ENCODE results near the gene WDR18. TPM values are rescaled to one million over a fixed set of nuclear protein-coding genes. Genes with fewer than 3 reads are reported as not detected.
A peak's percentile ranks its signal among the peaks of the same experiment; 100 is the strongest.

Gene WDR18
- total RNA-seq, 6 experiments from 2014 or later: 47.5 to 55.8 (median 51.3) TPM

DNA sequence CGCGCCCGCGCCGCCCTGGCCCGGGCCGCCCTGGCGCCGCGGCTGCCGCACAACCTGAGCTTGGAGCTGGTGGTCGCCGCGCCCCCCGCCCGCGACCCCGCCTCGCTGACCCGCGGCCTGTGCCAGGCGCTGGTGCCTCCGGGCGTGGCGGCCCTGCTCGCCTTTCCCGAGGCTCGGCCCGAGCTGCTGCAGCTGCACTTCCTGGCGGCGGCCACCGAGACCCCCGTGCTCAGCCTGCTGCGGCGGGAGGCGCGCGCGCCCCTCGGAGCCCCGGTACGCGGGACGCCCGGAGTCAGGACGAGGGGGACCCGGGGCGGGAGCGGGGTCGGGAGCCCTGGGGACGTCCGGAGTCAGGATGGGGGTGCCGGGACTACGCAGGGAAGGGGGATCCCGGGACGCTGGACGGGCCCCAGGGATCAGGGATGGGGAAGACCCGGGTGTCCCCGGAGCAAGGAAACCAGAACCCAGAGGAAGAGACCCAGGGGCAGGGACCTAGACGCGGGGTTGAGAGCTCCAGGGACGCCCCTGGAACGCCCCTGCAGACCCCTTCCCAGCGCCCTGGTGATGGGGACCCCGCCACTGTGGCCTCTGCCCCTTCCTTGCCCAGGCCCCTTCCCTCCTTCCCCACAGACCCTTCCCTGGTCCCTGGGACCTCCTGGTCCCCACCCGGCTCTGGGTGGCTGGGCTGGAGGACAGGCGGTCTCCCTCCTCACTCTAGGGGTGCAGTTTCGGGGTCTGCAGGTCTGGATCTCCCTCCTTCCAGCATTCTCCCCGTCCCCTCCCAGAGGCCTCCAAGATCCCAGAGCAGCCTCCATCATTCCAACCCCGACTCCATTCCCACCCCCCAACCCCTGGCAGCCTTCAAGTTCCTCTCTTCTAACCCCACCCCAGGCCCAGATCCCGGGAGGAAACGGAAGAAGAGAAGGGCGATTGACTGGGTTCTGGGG, 16.7 kb downstream of the WDR18 start:
- DNase-seq: no peak
- H3K36me3 Mint-ChIP-seq (ENCODE audit: low read depth): no peaks in the 10 kb centered on the region
- TF ChIP-seq CTCF (IDR thresholded peaks at IDR 0.05): no peak
- H3K4me1 Mint-ChIP-seq (ENCODE audit: low read depth): peaks cover 5% of the 10 kb centered on the region; the same call in 1 of the 2 replicates
- peaks cover 4% of the 10 kb centered on the region; the same call in 1 of the 2 replicates for H3K9me3 Mint-ChIP-seq
- peaks cover 22% of the 10 kb centered on the region for H3K27me3 Mint-ChIP-seq (ENCODE audit: insufficient read depth)
- H3K4me3 Mint-ChIP-seq: peak overlapping the region; percentile 43; the same call in 1 of the 2 replicates
- no peak overlapping the region for H3K27ac Mint-ChIP-seq

DNA sequence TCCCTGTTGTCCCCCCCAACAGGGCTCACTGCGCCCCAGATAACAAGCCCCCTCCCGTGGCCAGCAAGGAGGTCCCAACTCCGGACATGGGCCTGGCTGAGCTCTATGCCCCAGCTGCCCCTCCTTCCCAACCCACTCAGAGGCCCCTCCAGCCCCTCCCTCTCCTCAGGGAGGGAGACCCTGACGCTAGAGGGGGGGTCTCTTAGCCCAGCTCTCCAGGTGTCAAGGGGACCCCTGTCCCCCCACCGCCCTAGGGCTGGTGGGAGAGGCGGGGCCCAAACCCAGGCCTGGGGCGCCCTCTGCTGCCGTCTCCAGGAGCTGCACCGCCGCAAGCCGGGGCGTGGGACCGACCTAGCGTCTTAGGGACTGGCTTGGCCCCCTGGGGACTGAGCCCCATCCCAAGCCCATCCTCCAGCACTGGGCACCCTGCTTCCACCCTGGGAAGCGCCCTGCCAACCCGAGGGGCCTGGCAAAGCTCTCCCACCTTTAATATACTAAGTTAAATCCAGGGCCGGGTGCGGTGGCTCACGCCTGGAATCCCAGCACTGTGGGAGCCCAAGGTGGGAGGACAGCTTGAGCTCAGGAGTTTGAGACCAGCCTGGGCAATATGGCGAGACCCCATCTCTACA, 17.5 kb downstream of the WDR18 start:
- peaks cover 18% of the 10 kb centered on the region for H3K27me3 Mint-ChIP-seq (ENCODE audit: insufficient read depth)
- peak; percentile 92 for TF ChIP-seq CTCF (IDR thresholded peaks at IDR 0.05)
- DNase-seq: no peak
- H3K9me3 Mint-ChIP-seq: peaks cover 4% of the 10 kb centered on the region; the same call in 1 of the 2 replicates
- 0 out of 2 replicates have a peak, but pooled peaks cover under 1% of the 10 kb centered on the region for H3K4me1 Mint-ChIP-seq (ENCODE audit: low read depth)
- H3K4me3 Mint-ChIP-seq: no peak overlapping the region
- H3K27ac Mint-ChIP-seq: no peak overlapping the region
- H3K36me3 Mint-ChIP-seq (ENCODE audit: low read depth): no peaks in the 10 kb centered on the region

DNA sequence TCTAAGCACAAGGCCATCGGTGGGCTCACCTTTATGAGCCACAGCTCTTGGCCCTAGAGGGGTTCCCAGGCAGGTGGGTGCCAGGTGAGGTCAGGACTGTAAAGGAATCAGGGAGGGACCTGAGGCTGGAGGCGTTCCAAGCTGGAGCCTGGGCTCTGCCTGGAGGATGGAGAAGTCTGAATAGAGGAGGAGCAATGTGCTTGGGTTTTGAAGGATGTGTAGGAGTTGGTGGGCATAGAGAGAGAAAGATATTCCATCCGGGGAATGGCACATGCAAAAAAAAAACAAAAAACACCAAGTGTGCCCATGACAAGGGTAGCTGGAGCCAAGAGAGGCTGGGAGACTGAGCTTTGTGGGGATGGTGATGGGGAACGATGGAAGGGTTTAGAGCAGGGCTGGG, 18.5 kb downstream of the WDR18 start:
- H3K4me1 Mint-ChIP-seq (ENCODE audit: low read depth): no peaks in the 10 kb centered on the region
- no peak overlapping the region for H3K4me3 Mint-ChIP-seq
- H3K9me3 Mint-ChIP-seq: peaks cover 4% of the 10 kb centered on the region; the same call in 1 of the 2 replicates
- no peak overlapping the region for H3K27ac Mint-ChIP-seq
- H3K27me3 Mint-ChIP-seq (ENCODE audit: insufficient read depth): peaks cover 14% of the 10 kb centered on the region
- DNase-seq: no peak
- no peak for TF ChIP-seq CTCF (IDR thresholded peaks at IDR 0.05)
- no peaks in the 10 kb centered on the region for H3K36me3 Mint-ChIP-seq (ENCODE audit: low read depth)

- Mint-ChIP-seq H3K9me3 (peaks cover 4% of the 10 kb centered on the region; the same call in 1 of the 2 replicates), H3K36me3 (ENCODE audit: low read depth) (no peaks in the 10 kb centered on the region), H3K27me3 (ENCODE audit: insufficient read depth) (peaks cover 10% of the 10 kb centered on the region), H3K4me1 (ENCODE audit: low read depth) (no peaks in the 10 kb centered on the region), H3K27ac (no peak overlapping the region), H3K4me3 (no peak overlapping the region)
- no peak for TF ChIP-seq CTCF (IDR thresholded peaks at IDR 0.05)
- DNase-seq: no peak
Observed at GRCh38 chr19:1003283-1003682, 19.1 kb downstream of the WDR18 start.

GRCh38 chr19:1004204-1004802, 20.2 kb downstream of the WDR18 start:
- H3K4me3 Mint-ChIP-seq: no peak overlapping the region
- DNase-seq: no peak
- peaks cover 5% of the 10 kb centered on the region for H3K27me3 Mint-ChIP-seq (ENCODE audit: insufficient read depth)
- no peaks in the 10 kb centered on the region for H3K4me1 Mint-ChIP-seq (ENCODE audit: low read depth)
- no peaks in the 10 kb centered on the region for H3K36me3 Mint-ChIP-seq (ENCODE audit: low read depth)
- H3K9me3 Mint-ChIP-seq: peaks cover 4% of the 10 kb centered on the region; the same call in 1 of the 2 replicates
- TF ChIP-seq CTCF (IDR thresholded peaks at IDR 0.05): no peak
- no peak overlapping the region for H3K27ac Mint-ChIP-seq

All from HFFc6 (cell line).